ENCODE results near the gene TLE5.

DNA sequence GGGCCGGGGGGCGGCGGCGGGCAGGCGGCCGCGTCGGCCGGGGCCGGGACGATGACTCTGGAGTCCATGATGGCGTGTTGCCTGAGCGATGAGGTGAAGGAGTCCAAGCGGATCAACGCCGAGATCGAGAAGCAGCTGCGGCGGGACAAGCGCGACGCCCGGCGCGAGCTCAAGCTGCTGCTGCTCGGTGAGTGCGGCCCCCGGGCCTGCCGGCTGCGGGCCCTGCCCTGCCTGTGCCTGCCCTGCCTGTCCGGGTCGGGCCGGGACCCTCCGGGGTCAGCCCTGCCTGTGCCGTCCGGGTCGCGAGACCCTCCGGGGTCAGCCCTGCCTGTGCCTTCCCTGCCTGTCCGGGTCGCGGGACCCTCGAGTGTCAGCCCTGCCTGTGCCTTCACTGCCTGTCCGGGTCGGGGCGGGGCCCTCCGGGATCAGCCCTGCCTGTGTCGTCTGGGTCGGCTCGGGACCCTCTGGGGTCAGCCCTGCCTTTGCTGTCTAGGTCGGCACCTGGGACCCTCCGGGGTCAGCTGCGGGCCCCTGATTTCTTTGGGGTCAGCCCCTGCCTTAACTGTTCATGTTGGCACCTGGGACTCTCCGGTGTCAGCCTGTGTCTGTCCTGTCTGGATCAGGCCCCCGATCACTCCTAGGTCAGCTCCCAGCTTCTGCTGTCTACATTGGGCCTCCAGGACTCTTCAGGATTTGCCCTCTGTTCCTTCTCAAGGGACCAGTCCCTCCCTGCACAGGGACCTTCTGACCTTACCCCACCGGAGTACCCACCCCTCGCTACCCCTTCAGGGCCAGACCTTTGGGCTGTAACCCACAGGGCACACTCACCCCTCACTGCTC, 32.5 kb upstream of the TLE5 start:
- TF ChIP-seq POLR2A (IDR thresholded peaks at IDR 0.05; ENCODE audit: low read length) (no peak), GATA1 (IDR thresholded peaks at IDR 0.05; ENCODE audit: low read depth, low read length) (no peak)
